Stimulated activated CD8-positive, alpha-beta memory T cell treated with anti-CD3 and anti-CD28 coated beads, Interleukin-4, amount 100 ng/mL, for 1 hour (primary cell): ENCODE results near the gene COL15A1.
A peak's percentile ranks its signal among the peaks of the same experiment; 100 is the strongest.

Experiments
- DNase-seq, 2 donors: peaks; one replicate each; pipeline ENCODE4 v3.0.0-alpha.2; 2020; ENCODE audit warnings: low read depth in 2 of 2, low spot score in 1 of 2

The COL15A1 gene

GRCh38 chr9:99052815-99053715, 109.4 kb downstream of the COL15A1 start:
- DNase-seq: no peak

- no peak for DNase-seq
These were observed 110.9 kb downstream of the COL15A1 start for GRCh38 chr9:99054581-99054980.

GRCh38 chr9:99055384-99055783, 111.7 kb downstream of the COL15A1 start:
- DNase-seq: no peak

GRCh38 chr9:99056186-99056585, 112.5 kb downstream of the COL15A1 start:
- no peak for DNase-seq

- no peak for DNase-seq
These were observed 113.4 kb downstream of the COL15A1 start for GRCh38 chr9:99056886-99057664.

GRCh38 chr9:99057665-99058625, 114.2 kb downstream of the COL15A1 start:
- peak; percentile 46 to 54 for DNase-seq

GRCh38 chr9:99058964-99059921, 115.5 kb downstream of the COL15A1 start:
- no peak for DNase-seq

- DNase-seq: no peak
These were observed 116.9 kb downstream of the COL15A1 start for GRCh38 chr9:99060621-99061020.

- DNase-seq: no peak
These were observed 118.8 kb downstream of the COL15A1 start for GRCh38 chr9:99062549-99062948.

- no peak for DNase-seq
These were observed 119.8 kb downstream of the COL15A1 start for GRCh38 chr9:99063522-99063921.

GRCh38 chr9:99066571-99066970, 122.9 kb downstream of the COL15A1 start:
- no peak for DNase-seq

GRCh38 chr9:99069075-99069474, 125.4 kb downstream of the COL15A1 start:
- no peak for DNase-seq

- no peak for DNase-seq
These were observed 125.8 kb downstream of the COL15A1 start for GRCh38 chr9:99069546-99069945.

- DNase-seq: no peak
These were observed 127.0 kb downstream of the COL15A1 start for GRCh38 chr9:99070681-99071080.

- DNase-seq: no peak
These were observed 127.8 kb downstream of the COL15A1 start for GRCh38 chr9:99071313-99072039.

GRCh38 chr9:99072040-99072394, 128.3 kb downstream of the COL15A1 start:
- no peak for DNase-seq

GRCh38 chr9:99073347-99073746, 129.6 kb downstream of the COL15A1 start:
- DNase-seq: no peak

GRCh38 chr9:99073985-99074901, 130.5 kb downstream of the COL15A1 start:
- no peak for DNase-seq
